ENCODE measurements around the gene STIM2.

DNA sequence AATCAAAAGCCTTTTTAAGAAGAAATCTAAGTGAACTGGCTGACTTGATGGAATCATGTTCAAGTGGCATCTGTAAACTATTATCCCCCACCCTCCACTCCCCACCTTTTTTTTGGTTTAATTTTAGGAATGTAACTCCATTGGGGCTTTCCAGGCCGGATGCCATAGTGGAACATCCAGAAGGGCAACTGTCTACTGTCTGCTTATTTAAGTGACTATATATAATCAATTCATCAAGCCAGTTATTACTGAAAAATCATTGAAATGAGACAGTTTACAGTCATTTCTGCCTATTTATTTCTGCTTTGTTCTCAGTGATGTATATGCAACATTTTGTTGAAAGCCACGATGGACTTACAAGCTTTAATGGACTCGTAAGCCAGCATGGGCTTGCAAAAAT, 162.3 kb downstream of the STIM2 start:
- TF ChIP-seq, protein P1, sequence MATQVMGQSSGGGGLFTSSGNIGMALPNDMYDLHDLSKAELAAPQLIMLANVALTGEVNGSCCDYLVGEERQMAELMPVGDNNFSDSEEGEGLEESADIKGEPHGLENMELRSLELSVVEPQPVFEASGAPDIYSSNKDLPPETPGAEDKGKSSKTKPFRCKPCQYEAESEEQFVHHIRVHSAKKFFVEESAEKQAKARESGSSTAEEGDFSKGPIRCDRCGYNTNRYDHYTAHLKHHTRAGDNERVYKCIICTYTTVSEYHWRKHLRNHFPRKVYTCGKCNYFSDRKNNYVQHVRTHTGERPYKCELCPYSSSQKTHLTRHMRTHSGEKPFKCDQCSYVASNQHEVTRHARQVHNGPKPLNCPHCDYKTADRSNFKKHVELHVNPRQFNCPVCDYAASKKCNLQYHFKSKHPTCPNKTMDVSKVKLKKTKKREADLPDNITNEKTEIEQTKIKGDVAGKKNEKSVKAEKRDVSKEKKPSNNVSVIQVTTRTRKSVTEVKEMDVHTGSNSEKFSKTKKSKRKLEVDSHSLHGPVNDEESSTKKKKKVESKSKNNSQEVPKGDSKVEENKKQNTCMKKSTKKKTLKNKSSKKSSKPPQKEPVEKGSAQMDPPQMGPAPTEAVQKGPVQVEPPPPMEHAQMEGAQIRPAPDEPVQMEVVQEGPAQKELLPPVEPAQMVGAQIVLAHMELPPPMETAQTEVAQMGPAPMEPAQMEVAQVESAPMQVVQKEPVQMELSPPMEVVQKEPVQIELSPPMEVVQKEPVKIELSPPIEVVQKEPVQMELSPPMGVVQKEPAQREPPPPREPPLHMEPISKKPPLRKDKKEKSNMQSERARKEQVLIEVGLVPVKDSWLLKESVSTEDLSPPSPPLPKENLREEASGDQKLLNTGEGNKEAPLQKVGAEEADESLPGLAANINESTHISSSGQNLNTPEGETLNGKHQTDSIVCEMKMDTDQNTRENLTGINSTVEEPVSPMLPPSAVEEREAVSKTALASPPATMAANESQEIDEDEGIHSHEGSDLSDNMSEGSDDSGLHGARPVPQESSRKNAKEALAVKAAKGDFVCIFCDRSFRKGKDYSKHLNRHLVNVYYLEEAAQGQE (IDR thresholded peaks at IDR 0.05; ENCODE audit: low read depth): no peak
- no peak for TF ChIP-seq TCF12 (IDR thresholded peaks at IDR 0.05; ENCODE audit: low read depth)
- TF ChIP-seq CREB1 (IDR thresholded peaks at IDR 0.05; ENCODE audit: low read depth): no peak
- TF ChIP-seq EP300 (IDR thresholded peaks at IDR 0.05; ENCODE audit: borderline replicate concordance): no peak
